GM18868 (cell line): Measurements from ENCODE around the gene PTH2.

ENCODE experiments used
- ATAC-seq: cut with Tn5 transposase; IDR thresholded peaks from one replicate; pipeline ENCODE4 v1.9.1; 2021; ENCODE audit warnings: mild to moderate bottlenecking, moderate library complexity; ENCODE audit not compliant: unreplicated experiment

PTH2 gene

DNA sequence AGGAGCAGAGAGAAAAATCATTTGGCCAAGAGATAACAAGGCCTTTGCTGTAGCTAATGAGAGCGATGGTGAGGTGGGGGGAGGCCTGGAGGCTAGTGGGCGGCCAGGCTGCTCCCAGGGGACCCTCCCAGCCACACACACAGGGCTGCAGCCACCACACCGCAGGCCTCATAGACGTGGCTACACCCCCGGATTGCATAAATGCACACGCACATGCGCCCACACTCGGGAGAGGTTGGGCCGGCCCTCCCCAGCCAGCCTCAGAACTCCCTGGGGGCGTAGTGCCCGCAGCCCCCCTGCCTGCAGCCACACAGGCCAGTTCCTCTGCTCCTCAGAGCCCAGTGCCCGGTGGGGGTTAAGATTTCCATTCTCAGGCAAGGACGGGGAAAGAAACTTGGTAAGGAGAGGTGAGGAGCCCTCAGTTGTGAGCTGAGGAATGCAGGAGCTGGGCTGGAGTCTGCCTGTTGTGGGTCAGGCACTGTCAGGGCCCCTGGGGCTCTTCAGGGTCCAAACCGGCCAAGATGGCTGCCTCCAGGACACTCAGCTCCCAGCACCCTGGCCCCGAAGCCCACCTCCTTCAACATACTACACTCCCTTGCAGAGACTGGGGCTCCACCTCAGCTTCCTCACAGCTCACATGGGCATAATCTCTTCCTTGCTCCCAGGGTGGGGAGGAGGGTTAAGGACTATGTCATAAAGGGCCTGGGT is 8.0 kb downstream of the PTH2 start:
- peak; percentile 39 for ATAC-seq

DNA sequence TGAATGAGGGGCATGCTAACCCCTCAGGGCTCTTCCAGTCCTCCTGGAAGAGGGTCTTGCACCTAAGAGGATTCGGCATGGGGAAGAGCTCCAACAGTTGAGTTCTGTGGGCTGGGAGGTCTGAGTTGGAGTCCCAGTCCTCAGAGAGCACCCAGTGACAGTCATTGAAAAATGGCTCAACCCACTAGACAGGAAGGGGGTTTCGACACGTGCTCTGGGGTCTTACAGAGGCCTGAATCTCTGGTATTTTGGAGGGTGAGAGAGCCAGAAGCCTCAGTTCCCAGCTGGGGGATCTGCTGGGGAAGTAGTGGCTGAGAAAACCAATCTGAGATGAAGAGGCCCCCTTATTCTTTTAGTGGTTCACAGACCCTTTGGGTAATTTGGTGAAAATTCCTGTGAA is 9.0 kb downstream of the PTH2 start:
- no peak for ATAC-seq

DNA sequence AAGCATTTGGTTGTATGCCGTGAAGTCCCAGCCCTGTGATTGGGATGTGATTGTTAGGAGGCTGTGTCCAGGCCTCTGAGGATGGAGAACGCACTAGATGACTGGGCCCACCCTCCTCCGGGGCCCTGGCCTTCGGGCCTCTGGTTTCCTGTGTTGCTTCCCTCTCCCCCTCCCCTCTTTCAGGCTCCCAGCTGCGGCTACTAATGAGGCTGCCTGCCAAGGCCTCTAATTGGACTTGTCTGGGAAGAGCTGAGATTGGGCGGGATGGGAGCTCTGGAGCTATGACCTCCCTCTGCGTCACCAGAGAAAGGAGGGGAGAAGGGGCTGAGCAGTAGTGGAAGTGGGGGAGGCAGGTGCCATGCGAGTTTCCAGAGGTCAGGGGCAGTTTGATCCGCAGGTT is 9.9 kb downstream of the PTH2 start:
- no peak for ATAC-seq

DNA sequence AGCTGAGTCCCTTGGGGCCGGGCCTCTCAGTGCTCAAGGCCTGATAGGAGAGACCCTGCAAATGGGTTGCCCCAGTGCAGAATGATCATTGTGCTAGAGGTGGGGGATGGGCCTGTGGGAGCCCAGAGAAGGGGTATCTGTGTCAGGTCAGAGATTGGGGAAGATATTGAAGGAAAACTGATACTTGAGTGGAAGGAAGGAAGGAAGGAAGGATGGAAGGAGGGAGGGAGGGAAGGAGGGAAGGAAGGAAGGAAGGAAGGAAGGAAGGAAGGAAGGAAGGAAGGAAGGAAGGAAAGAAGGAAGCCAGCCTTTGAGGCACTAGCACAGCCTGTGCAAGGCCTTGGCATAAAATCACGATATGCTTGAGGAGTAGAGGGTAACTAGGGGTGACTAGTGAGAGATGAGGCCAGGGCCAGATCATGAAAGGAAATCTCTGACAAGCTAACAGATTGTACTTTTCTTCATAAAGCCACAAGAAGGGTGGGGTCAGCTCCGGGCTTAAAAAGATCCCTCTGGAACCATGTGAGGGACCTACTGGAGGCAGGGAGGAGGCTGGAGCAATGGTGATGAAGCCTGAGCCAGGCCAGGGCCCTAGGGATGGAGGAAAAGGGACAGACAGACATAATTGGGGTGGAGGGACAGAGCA is 11.4 kb downstream of the PTH2 start:
- no peak for ATAC-seq

DNA sequence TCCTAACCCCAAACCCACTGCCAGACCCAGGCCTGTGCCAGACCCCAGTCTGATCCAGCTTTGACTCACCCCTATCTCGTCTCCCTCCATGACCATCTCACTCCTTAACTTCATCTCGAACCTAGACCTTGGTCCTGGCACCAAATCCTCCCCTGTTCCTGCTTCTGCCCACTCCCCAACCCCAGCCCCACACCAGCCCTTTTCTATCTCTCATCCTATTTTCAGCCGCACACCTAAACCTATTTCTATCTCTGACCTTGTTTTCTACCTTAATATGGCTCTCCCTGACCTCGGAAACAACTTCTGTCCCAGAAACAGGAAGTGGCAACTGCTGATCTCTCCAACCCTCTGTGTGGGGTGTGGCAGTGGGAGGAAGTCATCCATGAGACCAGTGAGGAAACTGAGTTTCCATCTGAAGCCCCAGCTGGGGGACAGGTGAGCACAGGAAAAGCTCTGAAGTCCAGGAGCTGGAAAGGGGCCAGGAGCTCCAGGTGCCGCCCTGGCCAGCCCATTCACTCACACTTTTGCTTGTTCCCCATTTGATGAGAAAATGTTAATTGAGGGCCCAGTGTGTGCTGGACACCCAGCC is 13.7 kb downstream of the PTH2 start:
- ATAC-seq: no peak

DNA sequence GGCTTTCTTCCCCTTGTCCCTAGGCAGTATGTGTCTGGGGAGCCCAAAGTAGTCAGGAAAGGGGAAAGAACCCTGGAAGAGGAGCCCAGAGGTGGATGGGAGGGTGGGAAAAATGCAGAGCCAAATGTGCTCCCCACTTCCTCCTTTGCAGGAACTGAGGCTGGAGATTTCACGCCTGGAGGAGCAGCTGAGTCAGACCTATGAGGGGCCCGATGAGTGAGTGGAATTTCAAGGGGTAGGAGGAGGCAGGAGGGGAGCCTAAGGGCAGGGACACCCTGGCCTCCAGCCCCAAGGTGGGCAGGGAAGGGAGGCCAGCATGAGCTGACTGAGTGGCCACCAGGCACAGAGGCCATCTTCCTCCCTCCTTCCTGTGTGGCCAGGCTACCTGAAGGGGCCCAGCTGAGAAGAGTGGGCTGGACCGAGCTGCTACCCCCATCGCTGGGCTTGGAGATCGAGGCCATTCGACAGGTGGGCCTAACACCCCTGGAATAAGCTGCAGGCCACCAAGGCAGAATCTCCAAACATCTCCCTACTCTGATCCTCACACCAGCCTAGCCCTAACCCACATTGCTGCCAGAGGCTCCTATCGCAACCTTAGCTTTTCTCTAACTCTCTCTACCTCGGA is 14.3 kb downstream of the PTH2 start:
- no peak for ATAC-seq

DNA sequence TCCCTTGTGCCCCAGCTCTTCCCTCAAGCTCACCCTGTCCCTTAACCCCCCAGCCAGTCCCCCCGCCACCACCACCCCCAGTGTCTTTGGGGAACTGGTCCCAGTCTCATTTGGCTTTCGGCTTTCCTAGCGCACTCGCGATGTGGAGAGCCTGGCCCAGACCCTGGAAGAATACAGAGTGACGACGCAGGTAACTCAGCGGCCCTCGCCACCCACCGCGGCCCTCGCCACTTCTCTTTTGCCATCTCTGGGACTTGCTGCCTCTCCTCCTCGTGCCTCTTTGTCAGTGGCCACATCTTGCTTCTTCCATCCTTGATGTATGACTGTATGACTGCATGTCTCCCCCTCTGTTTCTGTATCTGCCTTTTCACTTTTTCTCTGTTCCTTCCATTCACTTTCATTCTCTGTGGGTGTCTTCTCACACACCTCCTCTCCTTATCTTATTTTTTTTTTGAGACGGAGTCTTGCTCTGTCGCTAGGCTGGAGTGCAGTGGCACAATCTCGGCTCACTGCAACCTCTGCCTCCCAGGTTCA is 15.7 kb downstream of the PTH2 start:
- ATAC-seq: no peak

DNA sequence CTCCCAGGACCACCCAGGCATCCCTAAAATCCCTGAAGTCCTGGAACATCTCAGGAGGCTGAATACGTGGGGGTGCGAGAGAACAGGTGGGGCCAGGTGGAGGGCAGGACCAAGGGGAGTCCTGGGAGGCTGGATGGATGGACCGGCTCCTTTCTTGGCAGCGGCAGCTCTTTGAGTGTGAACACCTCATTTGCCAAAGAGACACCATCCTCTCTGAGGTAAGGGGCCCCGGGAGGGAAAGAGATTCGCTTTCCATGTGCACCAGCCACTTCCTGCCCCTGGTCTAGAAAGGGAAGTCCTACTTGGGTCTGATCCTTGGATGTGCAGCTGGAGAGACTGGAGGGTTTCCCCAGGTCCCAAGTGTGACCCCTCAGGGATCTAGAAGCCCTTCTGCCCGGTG is 16.2 kb downstream of the PTH2 start:
- no peak for ATAC-seq

DNA sequence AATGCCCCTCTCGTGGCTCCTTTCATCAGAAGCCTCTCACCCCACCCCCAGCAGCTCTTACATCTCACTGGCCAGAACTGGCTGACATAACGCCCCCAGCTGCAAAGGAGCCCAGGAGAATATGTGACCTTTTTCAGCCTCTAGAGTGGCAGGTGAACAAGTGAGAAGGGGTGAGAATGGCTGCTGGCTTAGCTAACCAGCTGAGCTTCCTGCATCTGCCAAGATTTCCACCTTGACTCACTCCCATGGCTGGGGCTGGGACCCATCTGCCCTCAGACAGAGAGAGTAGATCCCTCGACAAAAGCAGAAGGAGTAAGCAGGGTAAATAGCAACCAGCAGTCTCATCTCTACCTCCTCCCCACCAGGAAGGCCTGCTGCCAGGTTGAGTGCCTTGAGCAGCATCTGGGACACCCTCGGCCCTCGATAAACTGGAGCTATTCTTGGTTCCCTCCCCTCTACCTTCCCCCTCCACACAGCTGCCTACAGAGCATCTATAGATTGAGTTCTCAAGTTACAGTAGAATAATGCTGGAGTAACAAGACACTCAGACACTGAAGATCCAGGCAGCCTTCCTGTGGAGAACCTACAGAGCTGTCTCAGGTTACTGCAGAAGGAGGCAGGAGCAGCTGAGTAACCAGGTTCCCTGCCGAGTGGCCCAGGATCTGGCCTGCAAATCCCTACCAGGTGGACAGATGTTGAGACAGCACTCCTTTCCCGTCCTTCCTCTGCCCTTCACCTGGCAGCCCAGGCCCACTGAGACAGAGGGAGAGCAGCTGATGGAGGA is 19.6 kb downstream of the PTH2 start:
- no peak for ATAC-seq

DNA sequence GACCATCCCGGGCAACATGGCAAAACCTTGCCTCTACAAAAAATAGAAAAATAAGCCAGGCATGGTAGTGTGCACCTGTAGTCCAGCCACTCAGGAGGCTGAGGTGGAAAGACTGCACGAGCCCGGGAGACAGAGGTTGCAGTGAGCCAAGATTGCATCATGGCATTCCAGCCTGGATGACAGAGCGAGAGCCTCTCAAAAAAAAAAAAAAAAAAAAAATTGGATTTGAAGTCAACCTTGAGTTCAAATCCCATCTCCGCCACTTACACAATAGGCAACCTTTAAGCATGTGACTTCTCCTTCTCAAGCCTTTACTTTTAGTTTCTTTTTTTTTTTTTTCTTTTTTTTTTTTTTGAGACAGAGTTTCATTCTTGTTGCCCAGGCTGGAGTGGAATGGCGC is 23.2 kb downstream of the PTH2 start:
- no peak for ATAC-seq

DNA sequence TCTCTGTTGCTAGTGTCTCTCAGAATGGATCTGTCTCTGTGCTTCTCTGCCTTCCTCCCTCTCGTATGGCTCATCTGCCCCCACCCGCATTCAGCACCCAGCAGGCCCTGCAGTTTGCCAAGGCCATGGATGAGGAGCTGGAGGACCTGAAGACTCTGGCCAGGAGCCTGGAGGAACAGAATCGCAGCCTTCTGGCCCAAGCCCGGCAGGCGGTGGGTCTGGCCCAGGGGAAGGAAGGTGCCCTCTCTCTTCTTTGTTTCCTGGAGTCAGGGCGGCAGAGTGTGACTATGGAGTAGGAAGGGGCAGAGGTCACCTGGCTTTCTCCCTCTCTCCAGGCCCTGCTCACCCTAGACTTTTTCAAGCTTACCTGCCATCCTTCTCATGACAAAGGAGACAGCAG is 24.3 kb downstream of the PTH2 start:
- no peak for ATAC-seq

DNA sequence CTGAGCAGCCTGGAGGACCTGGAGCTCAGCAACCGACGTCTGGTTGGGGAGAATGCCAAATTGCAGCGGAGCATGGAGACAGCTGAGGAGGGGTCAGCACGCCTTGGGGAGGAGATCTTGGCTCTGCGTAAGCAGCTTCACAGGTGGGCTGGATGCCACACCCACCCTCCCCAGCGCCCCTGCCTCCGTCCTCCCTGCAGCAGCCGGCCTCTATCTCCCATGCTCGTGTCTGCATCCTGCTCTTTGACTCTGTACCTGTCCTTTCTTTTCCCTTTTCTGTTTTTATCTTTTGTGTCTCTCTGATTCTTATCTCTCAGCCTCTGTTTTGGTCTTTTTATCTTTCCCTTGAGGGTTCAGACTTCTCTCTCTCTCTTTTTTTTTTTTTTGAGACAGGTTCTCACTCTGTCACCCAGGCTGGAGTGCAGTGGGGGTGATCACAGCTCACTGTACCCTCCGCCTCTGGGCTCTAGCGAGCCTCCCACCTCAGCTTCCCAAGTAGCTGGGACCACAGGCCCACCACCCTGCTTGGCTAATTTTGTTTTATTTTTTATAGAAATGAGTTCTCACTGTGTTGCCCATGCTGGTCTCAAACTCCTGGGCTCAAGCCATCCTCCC is 25.1 kb downstream of the PTH2 start:
- ATAC-seq: no peak

DNA sequence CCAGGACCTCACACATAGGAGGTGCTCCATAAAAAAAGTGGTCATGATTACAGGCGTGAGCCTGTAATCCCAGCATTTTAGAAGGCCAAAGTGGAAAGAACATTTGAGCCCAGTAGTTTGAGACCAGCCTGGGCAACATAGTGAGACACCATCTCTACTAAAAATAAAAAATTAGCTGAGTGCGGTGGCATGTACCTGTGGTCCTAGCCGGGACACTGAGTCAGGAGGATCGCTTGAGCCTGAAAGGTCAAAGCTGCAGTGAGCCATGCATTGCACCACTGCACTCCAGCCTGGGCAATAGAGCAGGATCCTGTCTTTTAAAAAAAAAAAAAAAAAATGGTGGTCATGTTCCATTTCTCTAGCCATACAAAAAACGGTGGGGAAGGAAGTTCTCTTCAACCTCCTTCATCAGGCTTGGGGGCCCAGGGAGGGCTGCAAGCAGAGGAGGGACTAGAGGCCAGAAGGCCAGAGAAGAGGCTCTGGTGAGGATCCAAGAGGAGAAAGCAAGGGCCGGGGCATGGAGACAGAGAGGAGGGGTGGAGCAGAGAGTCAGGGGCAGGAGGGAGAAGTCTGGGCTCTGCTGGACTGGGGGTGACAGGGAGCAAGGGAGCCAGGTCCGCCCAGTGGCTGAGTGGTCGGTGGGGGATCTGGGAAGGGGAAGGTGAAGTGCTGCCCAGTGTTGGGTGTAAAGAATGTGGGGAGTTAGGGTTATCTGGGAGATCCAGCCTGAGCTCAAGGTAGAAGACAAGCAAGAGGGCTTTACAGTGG is 26.3 kb downstream of the PTH2 start:
- ATAC-seq: no peak

DNA sequence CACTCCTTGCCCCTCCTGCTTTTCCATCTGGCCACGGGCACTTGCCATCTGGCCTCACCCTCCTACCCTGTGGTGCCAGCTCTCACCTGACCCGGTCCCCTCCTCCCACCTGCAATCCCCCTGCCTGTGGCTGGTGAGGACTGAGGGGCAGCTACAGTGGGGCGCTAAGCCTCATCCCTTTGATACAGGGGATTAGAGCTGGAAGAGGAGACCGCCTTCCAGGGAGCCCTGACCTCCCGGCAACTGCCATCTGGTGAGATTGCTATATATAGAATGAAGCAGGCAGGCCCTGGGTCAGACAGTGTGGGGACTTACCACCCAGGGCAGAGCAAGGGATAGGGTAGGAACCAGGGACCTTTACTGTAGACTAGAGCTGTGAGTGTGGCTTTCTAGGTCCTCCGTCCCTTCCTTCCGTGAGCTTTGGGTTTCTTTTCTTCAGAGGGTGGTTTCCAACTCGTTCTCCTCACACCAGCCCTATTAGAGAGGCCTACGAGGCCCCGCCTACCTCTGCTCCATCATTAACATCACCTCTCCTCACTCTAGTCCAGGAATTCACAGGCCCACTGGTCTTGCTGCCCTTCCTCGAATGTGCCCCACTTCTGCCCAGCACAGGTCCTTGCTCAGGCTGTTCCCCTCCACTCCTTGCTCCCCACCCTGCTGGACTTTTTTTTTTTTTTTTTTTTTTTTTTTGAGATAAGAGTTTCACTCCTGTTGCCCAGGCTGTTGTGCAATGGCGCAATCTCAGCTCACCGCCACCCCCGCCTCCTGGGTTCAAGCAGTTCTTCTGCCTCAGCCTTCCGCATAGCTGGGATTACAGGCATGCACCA is 27.4 kb downstream of the PTH2 start:
- ATAC-seq: no peak

DNA sequence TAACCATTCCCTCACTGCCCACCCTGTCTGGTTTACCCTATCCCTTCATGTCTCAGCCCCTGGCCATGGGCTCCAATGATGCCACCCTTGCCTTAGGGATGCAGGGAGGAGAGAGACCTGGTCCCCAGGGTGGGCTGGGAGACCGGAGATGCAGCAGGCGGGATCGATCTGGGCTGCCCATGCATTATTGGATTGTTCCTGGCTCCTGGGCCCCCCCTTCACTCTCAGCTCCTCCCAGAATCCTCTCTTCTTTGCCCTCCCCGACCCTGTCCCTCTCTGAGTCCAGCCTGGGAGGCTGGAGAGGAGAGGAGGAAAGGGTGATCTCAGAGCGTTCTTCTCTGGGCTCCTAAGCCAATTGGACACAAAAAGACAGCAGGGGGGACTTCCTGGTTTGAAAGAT is 29.4 kb downstream of the PTH2 start:
- ATAC-seq: no peak

DNA sequence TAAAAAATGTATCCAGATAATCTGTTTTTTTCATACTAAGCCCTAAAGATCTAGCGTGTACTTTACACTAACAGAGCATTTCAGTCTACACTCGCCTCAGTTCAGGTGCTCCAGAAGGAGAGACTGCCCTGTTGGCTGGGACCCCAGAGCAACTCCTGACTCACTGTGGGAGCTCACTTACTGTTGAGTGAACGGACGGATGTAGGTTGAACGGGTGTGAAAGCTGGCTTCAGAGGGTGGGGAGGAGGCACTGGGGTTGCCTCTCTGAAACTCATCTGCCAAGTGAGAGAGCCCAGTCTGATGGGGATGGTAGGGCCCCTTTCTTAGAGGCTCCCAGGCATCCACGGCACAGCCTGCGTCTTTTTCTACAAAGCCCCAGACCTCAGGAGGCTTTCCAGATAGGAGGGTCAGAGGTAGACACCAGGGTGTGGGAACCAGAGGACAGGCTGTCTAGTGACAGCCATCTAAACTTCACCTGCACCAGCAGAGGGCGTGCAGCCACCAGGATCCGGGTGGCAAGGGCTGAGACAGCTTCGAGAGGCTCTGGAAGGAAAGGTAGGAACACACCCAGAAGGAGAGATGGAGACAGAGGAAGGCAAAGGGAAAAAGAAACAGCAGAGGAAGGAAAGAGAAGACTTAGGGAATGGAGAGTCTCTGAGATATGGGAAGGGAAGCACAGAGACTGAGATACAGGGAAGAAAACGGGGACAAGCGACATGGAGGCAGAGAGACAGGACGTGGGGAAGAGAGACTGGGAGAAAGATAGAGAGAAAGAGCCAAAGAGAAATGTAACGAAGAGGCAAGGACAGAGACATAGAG is 31.5 kb downstream of the PTH2 start:
- ATAC-seq: no peak

DNA sequence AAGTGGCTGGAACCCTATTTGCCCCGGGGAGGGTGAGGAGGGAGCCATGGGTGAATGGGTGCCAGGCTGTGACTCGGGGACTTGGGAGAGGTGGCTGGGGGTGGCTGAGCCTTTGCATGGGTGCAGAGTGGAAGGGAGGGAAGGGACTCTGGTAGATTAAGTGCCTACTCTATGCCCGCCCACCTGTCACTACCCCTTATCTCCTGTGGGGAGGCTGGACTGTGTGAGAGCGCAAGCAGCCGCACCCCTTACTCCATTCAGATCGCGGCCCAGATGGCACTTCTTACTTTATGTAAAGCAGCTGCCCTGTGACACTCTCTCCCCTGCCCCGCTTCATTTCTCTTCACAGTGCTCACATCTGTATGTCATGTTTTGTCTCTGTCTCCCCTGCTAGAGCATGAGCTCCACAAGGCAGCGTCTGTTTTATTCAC is 32.3 kb downstream of the PTH2 start:
- ATAC-seq: no peak
